ENCODE results near the gene FAM222A.

Gene FAM222A

DNA sequence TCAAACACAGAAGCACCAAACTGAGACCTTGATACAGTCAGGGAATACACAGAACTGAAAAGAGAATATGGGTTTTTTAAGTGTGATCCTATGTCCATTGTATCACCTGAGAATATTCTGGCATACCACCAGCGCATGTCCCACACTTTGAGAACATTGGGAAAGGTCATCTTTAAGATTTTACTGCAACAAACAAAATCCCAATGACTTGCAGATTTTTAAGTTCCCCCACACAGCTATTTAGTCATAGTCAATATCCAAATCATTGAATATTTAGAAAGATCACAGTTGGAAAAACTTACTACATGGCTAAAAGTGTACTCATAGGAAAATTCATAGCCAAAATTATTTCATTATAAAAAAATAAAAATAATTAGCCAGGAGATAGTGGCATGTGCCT, 65.1 kb downstream of the FAM222A start:
- Histone ChIP-seq H3K9ac (ENCODE audit: low read length) (no peak overlapping the region), H2AFZ (ENCODE audit: low read depth, low read length) (no peak overlapping the region), H3K27me3 (ENCODE audit: low read depth, low read length) (no peaks in the 10 kb centered on the region), H3K79me2 (ENCODE audit: low read length) (no peaks in the 10 kb centered on the region), H3K27ac (ENCODE audit: low read length) (no peak overlapping the region), H3K4me3 (ENCODE audit: low read length) (no peak overlapping the region), H3K9me3 (ENCODE audit: insufficient read depth, low read length) (peaks cover 4% of the 10 kb centered on the region; the same call in 1 of the 2 replicates), H3K36me3 (replicated peaks; ENCODE audit: low read depth, low read length) (no peaks in the 10 kb centered on the region), H4K20me1 (ENCODE audit: insufficient read depth, low read length) (no peaks in the 10 kb centered on the region), H3K4me2 (ENCODE audit: low read length) (no peak overlapping the region), H3K4me1 (ENCODE audit: low read length) (peaks cover 18% of the 10 kb centered on the region)
- TF ChIP-seq CTCF (IDR thresholded peaks at IDR 0.05; ENCODE audit: low read depth, low read length): no peak
- no peak for TF ChIP-seq EZH2phosphoT487 (IDR thresholded peaks at IDR 0.05; ENCODE audit: low read depth)

GRCh38 chr12:109779382-109779781, 65.8 kb downstream of the FAM222A start:
- peak overlapping the region; percentile 31; the same call in 1 of the 2 replicates for H2AFZ ChIP-seq (ENCODE audit: low read depth, low read length)
- H3K36me3 ChIP-seq (replicated peaks; ENCODE audit: low read depth, low read length): no peaks in the 10 kb centered on the region
- H3K27ac ChIP-seq (ENCODE audit: low read length): no peak overlapping the region
- no peak overlapping the region for H3K4me3 ChIP-seq (ENCODE audit: low read length)
- H3K4me1 ChIP-seq (ENCODE audit: low read length): peaks cover 12% of the 10 kb centered on the region
- no peak overlapping the region for H3K4me2 ChIP-seq (ENCODE audit: low read length)
- H3K9me3 ChIP-seq (ENCODE audit: insufficient read depth, low read length): peaks cover 4% of the 10 kb centered on the region; the same call in 1 of the 2 replicates
- no peaks in the 10 kb centered on the region for H3K79me2 ChIP-seq (ENCODE audit: low read length)
- no peak for TF ChIP-seq CTCF (IDR thresholded peaks at IDR 0.05; ENCODE audit: low read depth, low read length)
- no peak for TF ChIP-seq EZH2phosphoT487 (IDR thresholded peaks at IDR 0.05; ENCODE audit: low read depth)
- H4K20me1 ChIP-seq (ENCODE audit: insufficient read depth, low read length): no peaks in the 10 kb centered on the region
- H3K27me3 ChIP-seq (ENCODE audit: low read depth, low read length): no peaks in the 10 kb centered on the region
- H3K9ac ChIP-seq (ENCODE audit: low read length): no peak overlapping the region

DNA sequence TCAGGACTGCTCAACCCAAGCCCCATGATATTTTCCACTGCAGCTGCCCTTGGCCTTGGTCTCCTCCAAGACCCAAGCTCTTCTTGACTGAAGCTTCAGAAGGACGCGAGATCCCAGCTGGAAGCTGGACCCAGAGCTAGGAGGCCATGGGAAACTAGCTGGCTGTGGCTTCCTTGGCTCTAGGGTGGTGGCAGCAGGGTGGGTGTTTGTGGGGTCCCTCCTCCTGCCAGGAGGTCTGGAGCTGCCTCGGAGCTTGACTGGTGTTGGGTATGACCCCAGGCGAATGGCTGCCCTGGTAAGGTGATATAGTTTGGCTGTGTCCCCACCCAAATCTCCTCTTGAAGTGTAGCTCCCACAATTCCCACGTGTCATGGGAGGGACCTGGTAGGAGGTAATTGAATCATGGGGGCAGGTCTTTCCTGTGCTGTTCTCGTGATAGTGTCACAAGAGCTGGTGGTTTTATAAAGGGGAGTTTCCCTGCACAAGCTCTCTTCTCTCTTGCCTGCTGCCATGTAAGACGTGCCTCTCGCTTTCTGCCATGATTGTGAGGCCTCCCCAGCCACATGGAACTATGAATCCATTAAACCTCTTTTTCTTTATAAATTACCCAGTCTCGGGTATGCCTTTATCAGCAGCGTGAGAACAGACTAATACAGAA, 68.2 kb downstream of the FAM222A start:
- H3K9me3 ChIP-seq (ENCODE audit: insufficient read depth, low read length): peaks cover 4% of the 10 kb centered on the region; the same call in 1 of the 2 replicates
- H3K27ac ChIP-seq (ENCODE audit: low read length): no peak overlapping the region
- no peak overlapping the region for H3K9ac ChIP-seq (ENCODE audit: low read length)
- no peak overlapping the region for H3K4me3 ChIP-seq (ENCODE audit: low read length)
- no peak for TF ChIP-seq CTCF (IDR thresholded peaks at IDR 0.05; ENCODE audit: low read depth, low read length)
- TF ChIP-seq EZH2phosphoT487 (IDR thresholded peaks at IDR 0.05; ENCODE audit: low read depth): no peak
- no peak overlapping the region for H3K4me2 ChIP-seq (ENCODE audit: low read length)
- no peak overlapping the region for H2AFZ ChIP-seq (ENCODE audit: low read depth, low read length)
- H3K79me2 ChIP-seq (ENCODE audit: low read length): no peaks in the 10 kb centered on the region
- H3K4me1 ChIP-seq (ENCODE audit: low read length): 0 out of 2 replicates have a peak, but pooled peaks cover 7% of the 10 kb centered on the region
- no peaks in the 10 kb centered on the region for H3K27me3 ChIP-seq (ENCODE audit: low read depth, low read length)
- no peaks in the 10 kb centered on the region for H3K36me3 ChIP-seq (replicated peaks; ENCODE audit: low read depth, low read length)
- no peaks in the 10 kb centered on the region for H4K20me1 ChIP-seq (ENCODE audit: insufficient read depth, low read length)

GRCh38 chr12:109782326-109782703, 68.7 kb downstream of the FAM222A start:
- no peak overlapping the region for H2AFZ ChIP-seq (ENCODE audit: low read depth, low read length)
- no peak overlapping the region for H3K4me2 ChIP-seq (ENCODE audit: low read length)
- no peaks in the 10 kb centered on the region for H3K79me2 ChIP-seq (ENCODE audit: low read length)
- no peak overlapping the region for H3K27ac ChIP-seq (ENCODE audit: low read length)
- H4K20me1 ChIP-seq (ENCODE audit: insufficient read depth, low read length): no peaks in the 10 kb centered on the region
- no peak overlapping the region for H3K9ac ChIP-seq (ENCODE audit: low read length)
- no peak for TF ChIP-seq CTCF (IDR thresholded peaks at IDR 0.05; ENCODE audit: low read depth, low read length)
- no peak for TF ChIP-seq EZH2phosphoT487 (IDR thresholded peaks at IDR 0.05; ENCODE audit: low read depth)
- no peaks in the 10 kb centered on the region for H3K27me3 ChIP-seq (ENCODE audit: low read depth, low read length)
- H3K9me3 ChIP-seq (ENCODE audit: insufficient read depth, low read length): peaks cover 4% of the 10 kb centered on the region; the same call in 1 of the 2 replicates
- no peaks in the 10 kb centered on the region for H3K36me3 ChIP-seq (replicated peaks; ENCODE audit: low read depth, low read length)
- no peak overlapping the region for H3K4me3 ChIP-seq (ENCODE audit: low read length)
- 0 out of 2 replicates have a peak, but pooled peaks cover 3% of the 10 kb centered on the region for H3K4me1 ChIP-seq (ENCODE audit: low read length)

All from OCI-LY3 (cell line).